Measurements from ENCODE around the gene SMIM44.
"Not testable (repeated sequence)": the region's sequence is repeated elsewhere in the genome, so short reads cannot be mapped to it uniquely, and the experiment has no call there.

Gene SMIM44

GRCh38 chr19:3518255-3518654 is 35.0 kb upstream of the SMIM44 start:
- DNase-seq (ENCODE audit: low read depth in 2 of 2, low spot score in 1 of 2), result no peak

- DNase-seq (ENCODE audit: low read depth in 2 of 2, low spot score in 1 of 2), result no peak
Measured at GRCh38 chr19:3517638-3518037, 34.4 kb upstream of the SMIM44 start.

GRCh38 chr19:3516675-3517207 is 33.5 kb upstream of the SMIM44 start:
- no peak for DNase-seq (ENCODE audit: low read depth in 2 of 2, low spot score in 1 of 2)

GRCh38 chr19:3515891-3516422 is 32.7 kb upstream of the SMIM44 start:
- DNase-seq (ENCODE audit: low read depth in 2 of 2, low spot score in 1 of 2), result no peak

- no peak for DNase-seq (ENCODE audit: low read depth in 2 of 2, low spot score in 1 of 2)
Measured at GRCh38 chr19:3514930-3515329, 31.7 kb upstream of the SMIM44 start.

- DNase-seq (ENCODE audit: low read depth in 2 of 2, low spot score in 1 of 2), result no peak
Measured at GRCh38 chr19:3513229-3514140, 30.2 kb upstream of the SMIM44 start.

- DNase-seq (ENCODE audit: low read depth in 2 of 2, low spot score in 1 of 2), result no peak
Measured at GRCh38 chr19:3512562-3513228, 29.5 kb upstream of the SMIM44 start.

- DNase-seq (ENCODE audit: low read depth in 2 of 2, low spot score in 1 of 2), result no peak
Measured at GRCh38 chr19:3511506-3512251, 28.4 kb upstream of the SMIM44 start.

GRCh38 chr19:3510727-3511126 is 27.5 kb upstream of the SMIM44 start:
- no peak for DNase-seq (ENCODE audit: low read depth in 2 of 2, low spot score in 1 of 2)

GRCh38 chr19:3509566-3509989 is 26.3 kb upstream of the SMIM44 start:
- no peak for DNase-seq (ENCODE audit: low read depth in 2 of 2, low spot score in 1 of 2)

- DNase-seq (ENCODE audit: low read depth in 2 of 2, low spot score in 1 of 2), result no peak
Measured at GRCh38 chr19:3508771-3509535, 25.7 kb upstream of the SMIM44 start.

GRCh38 chr19:3508121-3508661 is 24.9 kb upstream of the SMIM44 start:
- DNase-seq (ENCODE audit: low read depth in 2 of 2, low spot score in 1 of 2), result not testable (repeated sequence)

GRCh38 chr19:3507371-3508120 is 24.3 kb upstream of the SMIM44 start:
- no peak for DNase-seq (ENCODE audit: low read depth in 2 of 2, low spot score in 1 of 2)

- no peak for DNase-seq (ENCODE audit: low read depth in 2 of 2, low spot score in 1 of 2)
Measured at GRCh38 chr19:3506384-3507340, 23.4 kb upstream of the SMIM44 start.

- peak; percentile 98 to 99 for DNase-seq (ENCODE audit: low read depth in 2 of 2, low spot score in 1 of 2)
Measured at GRCh38 chr19:3505598-3506383, 22.6 kb upstream of the SMIM44 start, which contains the start of gene FZR1. Gene FZR1 (plus strand): TSS chr19:3506311. CDS start chr19:3522990, 16,679 bp downstream.

GRCh38 chr19:3504735-3505134 is 21.5 kb upstream of the SMIM44 start:
- DNase-seq (ENCODE audit: low read depth in 2 of 2, low spot score in 1 of 2), result no peak

- DNase-seq (ENCODE audit: low read depth in 2 of 2, low spot score in 1 of 2), result no peak
Measured at GRCh38 chr19:3503036-3503572, 19.9 kb upstream of the SMIM44 start.
